ENCODE data around the gene CRYBA1. TPM values are rescaled to one million over a fixed set of nuclear protein-coding genes. Genes with fewer than 3 reads are reported as not detected.

Gene CRYBA1
- total and polyA plus RNA-seq, 2 donors (not counting 3 experiments of a cell fraction or from before 2014, with no cell fraction given): not detected

DNA sequence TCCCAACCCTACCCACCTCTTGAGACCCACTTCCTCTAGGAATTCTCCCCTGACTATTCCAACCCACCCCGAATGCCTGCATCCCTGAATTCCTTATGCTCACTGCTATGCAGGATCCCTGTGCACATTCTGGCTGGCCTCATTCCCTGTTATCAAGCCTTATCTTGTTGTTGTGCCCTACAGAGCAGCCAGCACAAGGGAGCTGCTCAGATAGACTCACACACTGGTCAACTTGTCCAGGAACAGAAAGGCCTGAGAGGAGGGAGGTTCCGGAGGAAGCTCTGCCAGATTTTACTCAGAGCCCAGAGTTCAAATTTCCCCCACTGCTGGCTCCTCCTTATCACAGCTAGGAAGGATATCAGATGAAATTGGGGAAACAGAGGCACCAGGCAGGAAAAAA, 41.6 kb upstream of the CRYBA1 start:
- FAIRE-seq: no peak
- TF ChIP-seq EZH2 (IDR thresholded peaks at IDR 0.05; ENCODE audit: borderline replicate concordance, low read depth, low read length, severe bottlenecking) (no peak), GATA2 (IDR thresholded peaks at IDR 0.05; ENCODE audit: insufficient read depth, insufficient read length, low read depth, low read length) (peak; percentile 57)
- no peak overlapping the region for H3K9ac ChIP-seq (replicated peaks; ENCODE audit: extremely low read depth, insufficient read depth, low read length)
- H3K4me3 ChIP-seq (replicated peaks in 1 of 3; ENCODE audit: insufficient read depth in 1 of 3, low read depth in 1 of 3, low read length in 3 of 3): no peak overlapping the region
- H3K4me1 ChIP-seq (ENCODE audit: control insufficient read depth, extremely low read depth, insufficient read depth, low read length): peaks cover 7% of the 10 kb centered on the region
- H3K27me3 ChIP-seq (ENCODE audit: control insufficient read depth in 2 of 2, insufficient read depth in 2 of 2, low read length in 2 of 2): peaks cover 0 to 5% of the 10 kb centered on the region in 2 experiments
- intact Hi-C loops (cut with micrococcal nuclease) (no loop called here), dilution Hi-C loops (cut with MboI; ENCODE audit: extremely low pct_ligation_motif_present, low sequenced_read_pairs) (no loop called here)
- H2AFZ ChIP-seq (ENCODE audit: low read depth, low read length): peak overlapping the region; percentile 75
- no peaks in the 10 kb centered on the region for H3K36me3 ChIP-seq (ENCODE audit: control insufficient read depth in 2 of 2, extremely low read depth in 1 of 2, insufficient read depth in 2 of 2, low read length in 2 of 2)
- ChIA-PET POLR2A (no interaction called here), CTCF (interaction anchor here (0.7 to 7.2 kb wide), 6 partner anchors 12 to 59 kb away, joined by 3 to 59 read pairs (median 3); partner anchors contain the start of gene MYO18A)
- no peaks in the 10 kb centered on the region for H3K79me2 ChIP-seq (ENCODE audit: control insufficient read depth, insufficient read depth, low read length)
- no peaks in the 10 kb centered on the region for H4K20me1 ChIP-seq (replicated peaks; ENCODE audit: control insufficient read depth, extremely low read depth, insufficient read depth, low read length)
- no peak for DNase-seq (ENCODE audit: low read depth, low spot score)
- no peak overlapping the region for H3K27ac ChIP-seq (ENCODE audit: insufficient read depth, low read depth, low read length)
- BruUV-seq (replicated peaks): no TSS peak
- H3K4me2 ChIP-seq (ENCODE audit: insufficient read depth, low read length): peak overlapping the region; percentile 17
- no peaks in the 10 kb centered on the region for H3K9me3 ChIP-seq (replicated peaks; ENCODE audit: control insufficient read depth, insufficient read depth, low read length)
- H3K9me1 ChIP-seq (replicated peaks; ENCODE audit: control insufficient read depth, extremely low read depth, insufficient read depth, low read length): no peaks in the 10 kb centered on the region

DNA sequence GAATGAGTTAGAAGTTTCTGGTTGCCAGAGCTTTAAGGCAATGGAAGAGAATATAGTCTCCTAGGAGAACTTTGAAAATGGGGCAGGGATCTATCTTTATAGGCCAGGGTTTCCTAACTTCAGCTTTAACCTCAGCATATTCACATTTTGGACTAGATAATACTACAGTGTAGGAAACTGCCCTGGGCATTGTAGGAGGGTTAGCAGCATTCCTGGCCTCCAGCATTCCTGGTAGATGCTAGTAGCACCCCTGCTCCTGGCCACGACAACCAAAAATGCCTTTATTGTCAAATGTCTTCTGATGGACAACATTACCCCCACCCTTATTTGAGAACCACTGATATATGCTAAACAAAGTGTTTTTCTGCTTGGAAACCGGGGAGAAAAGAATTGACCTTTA, 38.7 kb upstream of the CRYBA1 start:
- no peaks in the 10 kb centered on the region for H3K36me3 ChIP-seq (ENCODE audit: control insufficient read depth in 2 of 2, extremely low read depth in 1 of 2, insufficient read depth in 2 of 2, low read length in 2 of 2)
- dilution Hi-C loops (cut with MboI; ENCODE audit: extremely low pct_ligation_motif_present, low sequenced_read_pairs) (no loop called here), intact Hi-C loops (cut with micrococcal nuclease) (no loop called here)
- peaks cover 0 to 2% of the 10 kb centered on the region in 2 experiments for H3K27me3 ChIP-seq (ENCODE audit: control insufficient read depth in 2 of 2, insufficient read depth in 2 of 2, low read length in 2 of 2)
- H3K9ac ChIP-seq (replicated peaks; ENCODE audit: extremely low read depth, insufficient read depth, low read length): no peak overlapping the region
- no TSS peak for BruUV-seq (replicated peaks)
- H3K4me3 ChIP-seq (replicated peaks in 1 of 3; ENCODE audit: insufficient read depth in 1 of 3, low read depth in 1 of 3, low read length in 3 of 3): no peak overlapping the region
- H3K4me1 ChIP-seq (ENCODE audit: control insufficient read depth, extremely low read depth, insufficient read depth, low read length): peaks cover 7% of the 10 kb centered on the region
- no peak overlapping the region for H3K4me2 ChIP-seq (ENCODE audit: insufficient read depth, low read length)
- H3K9me1 ChIP-seq (replicated peaks; ENCODE audit: control insufficient read depth, extremely low read depth, insufficient read depth, low read length): no peaks in the 10 kb centered on the region
- CTCF ChIA-PET: interaction anchor here (0.9 to 7.2 kb wide), 8 partner anchors 11 to 84 kb away, joined by 3 to 59 read pairs (median 6); partner anchors contain the start of gene MYO18A
- no peaks in the 10 kb centered on the region for H3K79me2 ChIP-seq (ENCODE audit: control insufficient read depth, insufficient read depth, low read length)
- no peak overlapping the region for H3K27ac ChIP-seq (ENCODE audit: insufficient read depth, low read depth, low read length)
- no peaks in the 10 kb centered on the region for H3K9me3 ChIP-seq (replicated peaks; ENCODE audit: control insufficient read depth, insufficient read depth, low read length)
- DNase-seq (ENCODE audit: low read depth, low spot score) (no peak), FAIRE-seq (no peak)
- TF ChIP-seq POLR2A (IDR thresholded peaks at IDR 0.05; ENCODE audit: low read depth, low read length): no peak
- TF ChIP-seq MYC (IDR thresholded peaks at IDR 0.05; ENCODE audit: low read depth, low read length): no peak
- no peak for TF ChIP-seq GATA2 (IDR thresholded peaks at IDR 0.05; ENCODE audit: insufficient read depth, insufficient read length, low read depth, low read length)
- TF ChIP-seq EZH2 (IDR thresholded peaks at IDR 0.05; ENCODE audit: borderline replicate concordance, low read depth, low read length, severe bottlenecking): no peak
- TF ChIP-seq, protein P1, sequence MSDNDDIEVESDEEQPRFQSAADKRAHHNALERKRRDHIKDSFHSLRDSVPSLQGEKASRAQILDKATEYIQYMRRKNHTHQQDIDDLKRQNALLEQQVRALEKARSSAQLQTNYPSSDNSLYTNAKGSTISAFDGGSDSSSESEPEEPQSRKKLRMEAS (IDR thresholded peaks at IDR 0.05; ENCODE audit: insufficient read depth, insufficient read length): no peak
- TF ChIP-seq JUN (IDR thresholded peaks at IDR 0.05; ENCODE audit: borderline replicate concordance, insufficient read depth, insufficient read length, low read depth): no peak
- no peak for TF ChIP-seq FOS (IDR thresholded peaks at IDR 0.05; ENCODE audit: borderline replicate concordance, insufficient read depth, low read length)
- TF ChIP-seq, protein P2, sequence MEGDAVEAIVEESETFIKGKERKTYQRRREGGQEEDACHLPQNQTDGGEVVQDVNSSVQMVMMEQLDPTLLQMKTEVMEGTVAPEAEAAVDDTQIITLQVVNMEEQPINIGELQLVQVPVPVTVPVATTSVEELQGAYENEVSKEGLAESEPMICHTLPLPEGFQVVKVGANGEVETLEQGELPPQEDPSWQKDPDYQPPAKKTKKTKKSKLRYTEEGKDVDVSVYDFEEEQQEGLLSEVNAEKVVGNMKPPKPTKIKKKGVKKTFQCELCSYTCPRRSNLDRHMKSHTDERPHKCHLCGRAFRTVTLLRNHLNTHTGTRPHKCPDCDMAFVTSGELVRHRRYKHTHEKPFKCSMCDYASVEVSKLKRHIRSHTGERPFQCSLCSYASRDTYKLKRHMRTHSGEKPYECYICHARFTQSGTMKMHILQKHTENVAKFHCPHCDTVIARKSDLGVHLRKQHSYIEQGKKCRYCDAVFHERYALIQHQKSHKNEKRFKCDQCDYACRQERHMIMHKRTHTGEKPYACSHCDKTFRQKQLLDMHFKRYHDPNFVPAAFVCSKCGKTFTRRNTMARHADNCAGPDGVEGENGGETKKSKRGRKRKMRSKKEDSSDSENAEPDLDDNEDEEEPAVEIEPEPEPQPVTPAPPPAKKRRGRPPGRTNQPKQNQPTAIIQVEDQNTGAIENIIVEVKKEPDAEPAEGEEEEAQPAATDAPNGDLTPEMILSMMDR (IDR thresholded peaks at IDR 0.05; ENCODE audit: extremely low read depth in 1 of 2, insufficient read depth in 1 of 2, low read depth in 1 of 2, low read length in 2 of 2): no peak
- no peak for TF ChIP-seq POLR2AphosphoS5 (IDR thresholded peaks at IDR 0.05; ENCODE audit: insufficient read depth, low read depth, low read length)
- no peak overlapping the region for H2AFZ ChIP-seq (ENCODE audit: low read depth, low read length)
- POLR2A ChIA-PET: no interaction called here
- no peaks in the 10 kb centered on the region for H4K20me1 ChIP-seq (replicated peaks; ENCODE audit: control insufficient read depth, extremely low read depth, insufficient read depth, low read length)
